HEK293T (cell line): ENCODE measurements around the gene DEPP1.
A peak's percentile ranks its signal among the peaks of the same experiment; 100 is the strongest.

ENCODE experiments used
- CTCF ChIA-PET: fragments of 350-600 bp; formaldehyde crosslinking; extraction: SDS; loops from one replicate; lab custom pipeline; 2021; ENCODE audit warnings: antibody characterized with exemption, inconsistent platforms; lab: Yijun Ruan, JAX
- POLR2A ChIA-PET: fragments of 350-600 bp; formaldehyde crosslinking; extraction: SDS; loops from one replicate; lab custom pipeline; 2020; ENCODE audit warnings: antibody characterized with exemption, inconsistent platforms; lab: Yijun Ruan, JAX
- DNase-seq: peaks from one replicate; pipeline ENCODE4 v3.0.0; 2012; ENCODE audit warnings: mixed read lengths; ENCODE audit errors: extremely low spot score
- ARNT ChIP-seq: fragments of 450-650 bp; IDR thresholded peaks from 2 replicates; pipeline ENCODE4 v1.6.1; 2017; ENCODE audit warnings: mild to moderate bottlenecking
- BHLHE40 ChIP-seq: fragments of 450-650 bp; IDR thresholded peaks from 2 replicates; pipeline ENCODE4 v1.6.1; 2016; ENCODE audit warnings: mild to moderate bottlenecking, moderate library complexity, borderline replicate concordance
- ELF4 ChIP-seq: fragments of 450-650 bp; IDR thresholded peaks from 2 replicates; pipeline ENCODE4 v1.6.1; 2017; ENCODE audit warnings: antibody characterized with exemption
- FOXK2 ChIP-seq: fragments of 450-650 bp; IDR thresholded peaks from 2 replicates; pipeline ENCODE4 v1.6.1; 2016; ENCODE audit warnings: mild to moderate bottlenecking
- FOXM1 ChIP-seq: fragments of 450-650 bp; IDR thresholded peaks from 2 replicates; pipeline ENCODE4 v1.6.1; 2017; ENCODE audit warnings: mild to moderate bottlenecking, borderline replicate concordance
- HDGF ChIP-seq: fragments of 450-650 bp; IDR thresholded peaks from 2 replicates; pipeline ENCODE4 v1.6.1; 2017; ENCODE audit warnings: antibody characterized with exemption, borderline replicate concordance
- L3MBTL2 ChIP-seq: fragments of 450-650 bp; conservative IDR thresholded peaks from 2 replicates; pipeline ENCODE4 v1.6.1; 2016; ENCODE audit warnings: mild to moderate bottlenecking
- LEF1 ChIP-seq: fragments of 450-650 bp; IDR thresholded peaks from 2 replicates; pipeline ENCODE4 v1.6.1; 2017; ENCODE audit warnings: mild to moderate bottlenecking, borderline replicate concordance
- NFRKB ChIP-seq: fragments of 450-650 bp; IDR thresholded peaks from 2 replicates; pipeline ENCODE4 v1.6.1; 2016; ENCODE audit warnings: mild to moderate bottlenecking, moderate library complexity
- PKNOX1 ChIP-seq: fragments of 450-650 bp; IDR thresholded peaks from 2 replicates; pipeline ENCODE4 v1.6.1; 2016
- SP1 ChIP-seq: fragments of 450-650 bp; IDR thresholded peaks from 2 replicates; pipeline ENCODE4 v1.6.1; 2017
- SUZ12 ChIP-seq: fragments of 450-650 bp; IDR thresholded peaks from 2 replicates; pipeline ENCODE4 v1.6.1; 2016; ENCODE audit warnings: mild to moderate bottlenecking
- TARDBP ChIP-seq: fragments of 450-650 bp; IDR thresholded peaks from 2 replicates; pipeline ENCODE4 v1.6.1; 2016
- ZNF384 ChIP-seq: fragments of 450-650 bp; IDR thresholded peaks from 2 replicates; pipeline ENCODE4 v1.6.1; 2016

The DEPP1 gene

DNA sequence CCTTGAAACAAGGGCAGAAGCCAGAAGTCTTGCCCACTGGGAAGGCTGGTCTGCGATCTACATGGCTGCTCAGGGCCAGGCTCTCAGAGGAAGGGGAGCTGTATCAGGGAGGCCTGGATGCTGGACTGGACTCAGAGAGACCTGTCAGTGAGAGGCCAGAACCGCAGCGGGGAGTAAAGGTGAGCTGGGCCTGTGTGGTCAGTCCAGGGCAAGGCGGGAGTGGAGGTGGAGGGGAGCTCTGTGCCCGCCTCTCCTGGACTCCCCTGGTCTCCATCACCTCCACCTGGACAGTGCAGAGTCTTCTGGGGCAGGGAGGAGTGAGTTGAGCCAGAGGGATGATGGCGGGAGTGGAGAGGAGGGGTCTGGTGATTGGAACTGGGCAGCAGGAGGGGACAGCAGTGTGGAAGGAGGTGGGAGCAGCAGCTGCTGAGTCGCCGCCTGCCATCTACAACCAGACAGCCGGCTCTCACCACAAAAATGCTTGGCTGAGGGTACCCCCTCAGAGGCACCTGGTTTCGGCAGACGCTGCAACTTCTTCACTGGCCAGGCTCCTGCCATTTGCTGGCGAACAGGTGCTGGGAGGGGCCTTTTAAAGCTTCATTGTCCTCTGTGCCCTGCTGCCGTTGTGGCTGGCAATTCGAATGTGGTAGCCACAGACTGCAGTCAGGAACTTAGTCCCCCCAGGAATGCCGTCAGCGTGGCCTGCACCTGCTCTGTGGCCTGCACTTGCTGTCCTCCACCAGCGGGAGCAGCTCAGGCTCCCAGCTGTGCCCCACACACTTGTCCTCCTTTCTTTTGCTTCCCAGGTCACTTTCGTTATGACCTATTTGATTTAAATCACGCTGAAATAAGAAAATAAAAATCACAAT, 15.5 kb downstream of the DEPP1 start:
- no peak for DNase-seq
- ChIA-PET CTCF (interaction anchor here (0.7 to 1.4 kb wide), 2 partner anchors 10 to 38 kb away, joined by 3 read pairs; no protein-coding TSS in a partner anchor), POLR2A (interaction anchor here (0.6 to 1.2 kb wide), 2 partner anchors 12 to 13 kb away, joined by 3 to 4 read pairs; no protein-coding TSS in a partner anchor)
- TF ChIP-seq FOXM1 = no peak
- TF ChIP-seq L3MBTL2 = no peak
- TF ChIP-seq NFRKB = no peak

- TF ChIP-seq L3MBTL2 (no peak), PKNOX1 (no peak), FOXK2 (no peak), BHLHE40 (no peak), ARNT (no peak), TARDBP (no peak), LEF1 (no peak), SP1 (no peak)
- POLR2A ChIA-PET = interaction anchor here (0.7 kb wide), 1 partner anchor 17 kb away, joined by 3 read pairs; the partner anchor contains the start of gene DEPP1
- no peak for DNase-seq
- CTCF ChIA-PET = interaction anchor here (1.4 kb wide), 1 partner anchor 37 kb away, joined by 3 read pairs; no protein-coding TSS in a partner anchor
These were observed 16.5 kb downstream of the DEPP1 start for GRCh38 chr10:44961931-44962750.

DNA sequence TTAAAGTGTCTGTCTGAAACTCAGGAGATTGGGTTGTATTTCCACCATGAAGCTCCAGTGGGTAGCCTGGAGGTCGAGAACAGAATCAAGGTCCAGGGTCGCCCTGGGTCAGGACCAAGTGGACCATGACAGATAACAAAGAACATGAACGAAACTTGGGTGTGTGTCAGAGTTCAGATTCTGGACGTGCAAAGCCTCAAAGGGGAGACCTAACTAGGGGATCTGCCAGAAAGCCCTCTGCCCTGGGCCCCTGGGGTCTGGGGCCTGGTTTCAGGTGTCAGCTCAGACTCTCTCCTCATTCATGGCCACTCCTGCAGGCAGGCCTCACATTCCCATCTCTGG, 17.4 kb downstream of the DEPP1 start:
- CTCF ChIA-PET = no interaction called here
- POLR2A ChIA-PET = interaction anchor here (0.7 to 1.0 kb wide), 2 partner anchors 13 to 18 kb away, joined by 3 read pairs; partner anchors contain the start of gene DEPP1
- TF ChIP-seq ZNF384 = no peak
- no peak for TF ChIP-seq FOXK2
- no peak for TF ChIP-seq PKNOX1
- TF ChIP-seq ELF4 = no peak
- DNase-seq = no peak

DNA sequence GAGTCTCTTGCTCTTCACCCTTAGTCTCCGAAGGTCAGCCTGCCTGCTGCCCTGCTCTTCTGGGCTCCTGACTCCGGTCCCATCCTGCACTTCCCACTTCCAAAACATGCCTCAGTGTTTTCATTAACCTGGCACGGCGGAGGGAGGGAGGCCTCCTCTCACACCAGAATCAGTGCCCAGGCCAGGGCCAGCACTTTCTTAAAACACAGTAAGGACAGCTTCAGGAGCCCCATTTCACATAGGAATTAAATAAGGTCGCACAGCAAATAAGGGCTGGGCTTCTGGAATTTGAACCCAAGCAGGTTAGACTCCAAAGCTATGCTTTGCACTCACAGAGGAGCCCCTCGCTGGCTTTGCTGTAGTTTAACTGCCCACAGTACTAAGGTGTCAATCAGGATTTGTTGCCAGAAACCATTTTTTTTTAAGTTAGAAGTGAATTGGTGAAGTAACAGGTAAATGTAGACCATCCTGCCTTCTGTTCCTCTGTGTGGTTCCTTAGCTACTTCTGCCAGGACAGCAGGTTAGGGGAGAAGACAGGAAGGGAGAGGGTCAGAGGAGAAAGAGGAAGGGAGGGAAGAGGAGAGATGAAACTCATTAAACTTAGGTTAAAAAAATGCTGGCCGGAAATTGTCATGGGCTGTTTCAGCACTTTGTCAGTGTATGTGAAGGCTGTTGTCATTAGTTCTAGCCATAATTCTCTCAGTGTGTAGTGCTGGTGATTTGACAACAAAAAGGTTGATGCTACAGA, 18.0 kb downstream of the DEPP1 start:
- no peak for DNase-seq
- POLR2A ChIA-PET = interaction anchor here (1.0 kb wide), 1 partner anchor 13 kb away, joined by 3 read pairs; no protein-coding TSS in a partner anchor
- no peak for TF ChIP-seq LEF1
- TF ChIP-seq PKNOX1 = peak; percentile 4; the same call in 1 of the 2 replicates
- CTCF ChIA-PET = no interaction called here

GRCh38 chr10:44960088-44960460, 18.5 kb downstream of the DEPP1 start:
- CTCF ChIA-PET = no interaction called here
- no peak for DNase-seq
- POLR2A ChIA-PET = no interaction called here
- TF ChIP-seq HDGF (no peak), LEF1 (no peak), TARDBP (no peak), ARNT (no peak), SP1 (no peak), NFRKB (no peak), SUZ12 (no peak), L3MBTL2 (no peak)

DNA sequence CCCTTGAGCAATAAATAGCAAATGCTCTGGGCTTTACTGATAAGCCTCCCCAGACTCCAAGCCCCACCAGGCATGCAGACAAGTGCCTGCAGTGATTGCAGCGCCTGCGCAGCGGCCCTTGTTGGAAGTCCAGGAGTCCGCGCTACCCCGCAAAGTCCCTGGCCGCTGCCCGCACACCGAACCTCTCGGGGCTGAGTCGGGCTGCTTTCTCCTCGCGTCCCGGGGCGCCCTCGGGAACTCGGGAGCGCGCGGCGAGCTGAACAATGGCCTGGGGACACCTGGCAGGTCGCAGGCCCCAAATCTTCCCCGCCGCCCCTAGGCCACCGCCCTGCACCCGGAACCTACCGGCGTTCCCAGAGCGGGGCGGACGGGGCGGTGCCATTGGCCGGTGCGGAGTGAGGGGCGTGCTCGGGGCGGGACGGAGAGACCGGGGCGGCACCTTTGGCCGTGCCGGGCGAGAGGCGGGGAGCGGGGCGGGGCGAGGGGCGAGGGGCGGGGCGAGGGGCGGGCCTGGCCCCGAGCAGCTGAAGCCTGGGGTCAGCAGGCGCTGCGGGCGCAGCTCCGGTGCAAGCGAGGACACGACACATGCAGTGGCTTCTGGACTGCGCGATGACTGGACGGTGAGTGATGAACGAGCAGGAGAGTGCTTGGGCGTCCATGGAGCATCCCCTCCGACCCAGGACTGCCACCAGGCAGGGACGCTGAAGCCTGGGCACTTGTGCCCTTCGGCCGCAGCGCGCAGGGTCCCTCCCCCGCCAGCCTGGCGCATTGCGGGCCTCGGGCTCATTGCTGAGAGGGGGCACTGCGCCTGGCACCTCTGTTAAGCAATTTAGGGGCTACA, 19.1 kb downstream of the DEPP1 start, which contains the start of gene RASSF4:
Gene RASSF4, plus strand, starts transcription at position 556 of the 841 bp plus-strand sequence. CDS start 10,401 bp downstream, outside the sequence.
- CTCF ChIA-PET = interaction anchor here (0.7 kb wide), 1 partner anchor 16 kb away, joined by 3 read pairs; no protein-coding TSS in a partner anchor

More for the DNA sequence above, 19.1 kb downstream of the DEPP1 start, which contains the start of gene RASSF4:
- POLR2A ChIA-PET = interaction anchor here (0.7 to 1.4 kb wide), 2 partner anchors 10 to 19 kb away, joined by 5 to 6 read pairs; partner anchors contain the start of gene DEPP1
- DNase-seq = peak; percentile 96
- no peak for TF ChIP-seq HDGF
- TF ChIP-seq ELF4 = peak; percentile 35; the same call in 1 of the 2 replicates
